K562 (cell line): Measurements from ENCODE around the gene GORASP1. TPM values are rescaled to one million over a fixed set of nuclear protein-coding genes. Genes with fewer than 3 reads are reported as not detected.

ENCODE experiments used
- ATF7 ChIP-seq: fragments of 450-650 bp; IDR thresholded peaks from 2 replicates; pipeline ENCODE4 v1.7.1; 2014; ENCODE audit warnings: mild to moderate bottlenecking, moderate library complexity
- DLX4 ChIP-seq: fragments of 250-450 bp; sonication (Bioruptor Pico); IDR thresholded peaks from 2 replicates; pipeline ENCODE4 v1.6.1; 2021; ENCODE audit warnings: mild to moderate bottlenecking
- FOXM1 ChIP-seq, 2 experiments: fragments of 450-650 bp in 1 of 2; sonication (generic) in 1 of 2; formaldehyde crosslinking in 1 of 2; IDR thresholded peaks; 2 replicates each; pipeline versions ENCODE4 v1.6.1 to v1.9.0; 2017 to 2022; ENCODE audit warnings: low read depth in 2 of 2, mild to moderate bottlenecking in 2 of 2, missing genetic modification reagents in 1 of 2, moderate library complexity in 1 of 2
- GTF2F1 ChIP-seq: IDR thresholded peaks from 2 replicates; pipeline ENCODE4 v1.6.1; 2011; ENCODE audit warnings: low read depth, low read length, improper control_type of control experiment
- GTF3C2 ChIP-seq: IDR thresholded peaks from 3 replicates; pipeline ENCODE4 v1.6.1; 2011; ENCODE audit warnings: borderline replicate concordance, mild to moderate bottlenecking, moderate library complexity; ENCODE audit not compliant: insufficient read length; ENCODE audit errors: extremely low read depth
- HDAC1 ChIP-seq, 2 experiments: fragments of 450-650 bp; IDR thresholded peaks; 2 replicates each; pipeline ENCODE4 v1.6.1; 2016 to 2017; ENCODE audit warnings: inconsistent platforms in 1 of 2, mild to moderate bottlenecking in 1 of 2, moderate library complexity in 1 of 2
- HMBOX1 ChIP-seq: sonication (generic); IDR thresholded peaks from 2 replicates; pipeline ENCODE4 v1.6.1; 2016
- HMGN3 ChIP-seq: IDR thresholded peaks from 2 replicates; pipeline ENCODE4 v1.6.1; 2011; ENCODE audit warnings: borderline replicate concordance, low read depth, mild to moderate bottlenecking, mixed read lengths, low read length; ENCODE audit not compliant: insufficient read length; ENCODE audit errors: extremely low read depth
- HOMEZ ChIP-seq: fragments of 250-450 bp; sonication (Bioruptor Pico); IDR thresholded peaks from 2 replicates; pipeline ENCODE4 v1.4.0; 2020; ENCODE audit warnings: mild to moderate bottlenecking, moderate library complexity
- IFI16 ChIP-seq: fragments of 250-450 bp; sonication (Bioruptor Pico); IDR thresholded peaks from 2 replicates; pipeline ENCODE4 v2.1.2; 2022; ENCODE audit warnings: mild to moderate bottlenecking, inconsistent platforms
- IRF2 ChIP-seq: sonication (generic); formaldehyde crosslinking; IDR thresholded peaks from 2 replicates; pipeline ENCODE4 v1.8.1; 2022; ENCODE audit warnings: mild to moderate bottlenecking, missing genetic modification reagents
- KDM5B ChIP-seq: fragments of 200-600 bp; sonication (generic); IDR thresholded peaks from 2 replicates; pipeline ENCODE4 v1.6.1; 2012; ENCODE audit warnings: low read depth, mild to moderate bottlenecking, moderate library complexity, low read length, control low read depth, inconsistent platforms; ENCODE audit not compliant: insufficient replicate concordance
- L3MBTL2 ChIP-seq: fragments of 450-650 bp; IDR thresholded peaks from 2 replicates; pipeline ENCODE4 v1.6.1; 2016; ENCODE audit warnings: mild to moderate bottlenecking, moderate library complexity
- MED1 ChIP-seq: sonication (generic); formaldehyde crosslinking; IDR thresholded peaks from 2 replicates; pipeline ENCODE4 v1.8.1; 2023; ENCODE audit warnings: missing genetic modification reagents, borderline replicate concordance
- MITF ChIP-seq: IDR thresholded peaks from 2 replicates; pipeline ENCODE4 v1.6.1; 2014; ENCODE audit warnings: antibody characterized with exemption
- NEUROD1 ChIP-seq: fragments of 150-350 bp; IDR thresholded peaks from 2 replicates; pipeline ENCODE4 v1.6.1; 2014; ENCODE audit warnings: borderline replicate concordance, low read length, low read depth; ENCODE audit not compliant: partially characterized antibody
- RUNX1 ChIP-seq: sonication (generic); IDR thresholded peaks from 2 replicates; pipeline ENCODE4 v1.6.1; 2016; ENCODE audit warnings: antibody characterized with exemption, low read depth
- SP1 ChIP-seq: sonication (generic); formaldehyde crosslinking; IDR thresholded peaks from 2 replicates; pipeline ENCODE4 v1.8.1; 2022; ENCODE audit warnings: mild to moderate bottlenecking, missing genetic modification reagents
- YBX1 ChIP-seq: fragments of 450-650 bp; IDR thresholded peaks from 2 replicates; pipeline ENCODE4 v1.7.1; 2016; ENCODE audit warnings: mild to moderate bottlenecking
- ZBTB7A ChIP-seq: IDR thresholded peaks from 2 replicates; pipeline ENCODE4 v1.6.1; 2011; ENCODE audit warnings: low read depth, mild to moderate bottlenecking, low read length, moderate library complexity, borderline replicate concordance; ENCODE audit not compliant: control insufficient read depth
- polyA plus RNA-seq, 8 experiments: library from polyadenylated mRNA; depleted of rRNA in 4 of 8; stranded (reverse) in 5 of 8; unstranded in 3 of 8; fragments of >200 nt; fragmentation: Nextera tagmentation in 2 of 8; fragmentation: Illumina TruSeq in 1 of 8; extraction: Ambion mirVana in 2 of 8; extraction: Trizol in 1 of 8; gene quantifications; 2 replicates each; pipeline versions ENCODE4 v1.2.1 to v1.2.3, GENCODE V29; 2011 to 2014; ENCODE audit warnings: inconsistent platforms in 1 of 8, missing spikeins in 1 of 8
- total RNA-seq, 7 experiments: library from RNA; depleted of rRNA in 6 of 7; stranded (reverse); fragments of >200 nt in 6 of 7; fragmentation: Illumina TruSeq in 2 of 7; extraction: Trizol in 2 of 7; gene quantifications; 2 replicates each; pipeline versions ENCODE4 v1.2.1 to v1.2.3, GENCODE V29; 2011 to 2021; ENCODE audit warnings: low replicate concordance in 1 of 7

The GORASP1 gene
- total and polyA plus RNA-seq, 9 of the 15 experiments (the other 6 are each of a cell fraction or from before 2014, with no cell fraction given), result 8.4 to 87.9 (median 67.6) TPM

- TF ChIP-seq MITF (no peak), HDAC1 (IDR thresholded peaks at IDR 0.05) (peak in 1 of 2 experiments; percentile 50; a peak in 2 of 4 replicates), KDM5B (peak; percentile 10), ATF7 (no peak), YBX1 (no peak), NEUROD1 (no peak), HOMEZ (CRISPR knock-in tag) (no peak), L3MBTL2 (no peak), ZBTB7A (peak; percentile 34; the same call in 1 of the 2 replicates), DLX4 (CRISPR knock-in tag) (no peak), GTF3C2 (no peak), HMGN3 (peak; percentile 47), RUNX1 (no peak), IFI16 (no peak), MED1 (CRISPR knock-in tag) (no peak), SP1 (CRISPR knock-in tag) (peak; percentile 7; the same call in 1 of the 2 replicates), FOXM1 (IDR thresholded peaks at IDR 0.05; ENCODE audit: low read depth) (no peak), FOXM1 (CRISPR knock-in tag; IDR thresholded peaks at IDR 0.05; ENCODE audit: low read depth) (no peak), IRF2 (CRISPR knock-in tag) (no peak), HMBOX1 (no peak; the same call in 1 of the 2 replicates), GTF2F1 (no peak)
Observed at GRCh38 chr3:39106851-39107387, 508 bp downstream of the GORASP1 start (continued).
